ENCODE measurements around the gene B4GALT3.
"Not testable (repeated sequence)": the region's sequence is repeated elsewhere in the genome, so short reads cannot be mapped to it uniquely, and the experiment has no call there.

The B4GALT3 gene

GRCh38 chr1:161177112-161177935 lies at the start of gene B4GALT3:
TSS of gene B4GALT3 (minus strand) at chr1:161177507. CDS start at chr1:161176060, 1,447 bp downstream.
- DNase-seq = peak; percentile 99

GRCh38 chr1:161226759-161227158 lies 49.5 kb upstream of the B4GALT3 start:
- DNase-seq = no peak

GRCh38 chr1:161226320-161226711 lies 49.0 kb upstream of the B4GALT3 start:
- DNase-seq = no peak

GRCh38 chr1:161225534-161226319 lies 48.4 kb upstream of the B4GALT3 start, which contains the start of gene TOMM40L:
TSS of gene TOMM40L (plus strand) at chr1:161226060. CDS start at chr1:161226490, 430 bp downstream.
- peak; percentile 85 for DNase-seq

- DNase-seq = no peak
Measured at GRCh38 chr1:161225178-161225533, 47.8 kb upstream of the B4GALT3 start.

- DNase-seq = not testable (repeated sequence)
Measured at GRCh38 chr1:161224695-161225087, 47.4 kb upstream of the B4GALT3 start.

- no peak for DNase-seq
Measured at GRCh38 chr1:161223805-161224694, 46.7 kb upstream of the B4GALT3 start.

- no peak for DNase-seq
Measured at GRCh38 chr1:161222175-161223019, 45.1 kb upstream of the B4GALT3 start.

GRCh38 chr1:161220002-161220401 lies 42.7 kb upstream of the B4GALT3 start:
- DNase-seq = no peak

- no peak for DNase-seq
Measured at GRCh38 chr1:161219078-161219892, 42.0 kb upstream of the B4GALT3 start.

- no peak for DNase-seq
Measured at GRCh38 chr1:161218301-161219077, 41.2 kb upstream of the B4GALT3 start.

GRCh38 chr1:161217831-161218230 lies 40.5 kb upstream of the B4GALT3 start:
- no peak for DNase-seq

GRCh38 chr1:161216945-161217712 lies 39.8 kb upstream of the B4GALT3 start:
- no peak for DNase-seq

GRCh38 chr1:161215076-161215475 lies 37.8 kb upstream of the B4GALT3 start, which contains the start of gene FCER1G:
TSS of gene FCER1G (plus strand) at chr1:161215295. CDS start at chr1:161215322, 27 bp downstream.
- DNase-seq = no peak

- DNase-seq = no peak
Measured at GRCh38 chr1:161214369-161214768, 37.1 kb upstream of the B4GALT3 start.

GRCh38 chr1:161209790-161210409 lies 32.6 kb upstream of the B4GALT3 start:
- peak; percentile 72 for DNase-seq

GRCh38 chr1:161207173-161207572 lies 29.9 kb upstream of the B4GALT3 start:
- no peak for DNase-seq

GRCh38 chr1:161206411-161207140 lies 29.3 kb upstream of the B4GALT3 start:
- DNase-seq = no peak
